Activated CD8-positive, alpha-beta memory T cell treated with anti-CD3 and anti-CD28 coated beads for 4 hours (primary cell): Measurements from ENCODE around the gene ITSN1.
"Not testable (repeated sequence)": the region's sequence is repeated elsewhere in the genome, so short reads cannot be mapped to it uniquely, and the experiment has no call there.

Experiments
- DNase-seq, 2 donors: peaks; one replicate each; pipeline ENCODE4 v3.0.0-alpha.2; 2020; ENCODE audit warnings: low read depth in 2 of 2

Gene ITSN1

DNA sequence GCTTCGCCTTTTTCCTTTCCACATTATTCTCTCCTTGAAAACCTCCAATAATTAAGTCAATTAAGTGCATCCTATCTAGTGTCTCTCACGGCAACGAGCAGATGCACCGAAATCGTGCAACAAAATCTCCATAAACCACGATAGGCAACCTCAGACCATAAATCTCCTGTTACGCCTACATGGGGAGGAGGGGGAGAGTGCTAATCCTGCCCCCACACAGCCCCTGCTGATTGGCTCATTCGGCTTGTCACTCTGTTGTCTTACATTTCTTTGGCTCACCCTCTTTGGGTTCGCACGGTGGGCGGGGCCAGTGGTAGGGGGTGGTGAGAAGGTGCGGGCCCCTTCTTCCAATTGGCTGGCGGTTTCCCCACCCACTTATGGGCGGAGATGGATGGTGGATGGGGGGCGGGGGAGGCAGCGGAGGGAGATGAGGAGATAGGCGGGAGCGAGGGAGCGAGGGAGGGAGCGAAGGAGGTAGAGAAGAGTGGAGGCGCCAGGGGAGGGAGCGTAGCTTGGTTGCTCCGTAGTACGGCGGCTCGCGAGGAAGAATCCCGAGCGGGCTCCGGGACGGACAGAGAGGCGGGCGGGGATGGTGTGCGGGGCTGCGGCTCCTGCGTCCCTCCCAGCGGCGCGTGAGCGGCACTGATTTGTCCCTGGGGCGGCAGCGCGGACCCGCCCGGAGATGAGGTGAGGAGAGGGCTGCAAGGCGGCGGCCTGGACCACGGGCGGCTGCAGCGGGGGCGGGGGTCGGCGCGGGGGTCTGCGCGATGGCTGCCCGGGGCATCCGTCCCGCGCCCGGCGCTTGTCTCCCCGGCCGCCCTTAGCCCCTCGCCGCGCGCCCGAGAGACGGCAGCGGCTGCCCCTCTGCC is at the start of gene ITSN1:
ITSN1 (plus strand) TSS at position 475 of the 869 bp plus-strand sequence. CDS start 76,328 bp downstream, outside the sequence.
- DNase-seq, result peak; percentile 99 to 100

DNA sequence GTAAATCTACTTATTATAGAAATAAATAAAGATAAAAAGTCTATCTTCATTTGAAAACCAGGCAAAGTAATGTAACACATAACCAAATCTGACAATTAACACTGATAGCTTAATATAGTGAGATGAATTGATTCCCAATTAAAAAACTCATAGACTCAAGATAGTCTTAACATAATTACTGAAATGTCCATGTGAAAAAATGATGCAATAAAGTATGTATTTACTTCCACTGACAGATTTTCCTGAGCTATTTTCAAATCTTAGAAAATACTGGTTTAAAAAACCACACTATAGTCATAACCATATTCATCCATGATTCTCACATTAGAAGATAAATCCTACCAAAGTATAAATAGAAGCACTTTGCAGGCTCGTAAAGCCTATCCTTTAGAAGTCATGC is 44.2 kb upstream of the ITSN1 start:
- DNase-seq, result no peak

DNA sequence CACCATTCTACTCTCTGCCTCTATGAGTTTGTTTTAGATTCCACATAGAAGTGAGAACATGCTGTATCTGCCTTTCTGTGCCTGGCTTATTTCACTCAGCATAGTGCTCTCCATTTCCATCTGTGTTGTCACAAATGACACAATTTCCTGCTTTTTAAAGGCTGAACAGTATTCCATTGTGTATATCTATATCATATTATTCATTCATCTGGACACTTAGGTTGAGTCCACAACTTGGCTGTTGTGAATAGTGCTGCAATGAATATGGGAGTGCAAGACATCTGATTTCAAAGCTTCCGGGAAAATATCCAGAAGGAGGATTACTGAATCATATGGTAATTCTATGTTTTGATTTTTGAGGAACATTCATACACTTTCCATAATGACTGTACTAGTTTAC is 33.7 kb upstream of the ITSN1 start:
- DNase-seq, result no peak

DNA sequence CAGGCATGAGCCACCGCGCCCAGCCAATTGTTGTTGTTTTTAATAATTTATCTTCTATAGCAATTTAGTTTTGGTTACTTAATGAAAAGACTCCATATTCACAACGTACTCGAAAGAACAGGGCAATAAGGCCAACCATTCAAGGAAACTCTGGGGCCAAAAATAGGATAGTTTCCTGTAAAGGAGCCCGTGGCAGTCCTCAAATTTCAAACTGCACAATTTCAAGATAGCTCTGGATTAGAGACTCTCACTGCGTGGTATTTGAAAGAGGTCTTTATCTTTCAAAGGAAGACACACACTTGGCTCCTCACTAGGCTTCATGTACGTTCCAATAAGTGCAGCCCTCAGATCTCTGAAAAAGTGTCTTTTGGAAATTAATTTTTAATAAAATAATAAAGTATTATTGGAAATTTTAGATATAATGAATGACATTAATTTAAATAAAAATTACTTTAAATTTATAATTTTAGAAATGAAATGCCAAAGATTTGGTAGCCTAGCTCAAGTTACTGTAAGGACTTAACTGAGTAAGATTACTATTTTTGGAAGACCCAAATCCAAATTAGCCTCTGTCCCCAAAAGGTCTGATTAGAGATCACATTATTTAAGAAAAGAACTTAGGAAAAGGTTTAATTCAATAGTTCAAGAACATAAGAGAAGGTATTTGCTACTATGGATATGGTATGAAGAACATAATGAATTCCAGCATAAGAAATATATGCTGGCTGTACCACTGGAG is 31.1 kb upstream of the ITSN1 start:
- DNase-seq, result no peak

DNA sequence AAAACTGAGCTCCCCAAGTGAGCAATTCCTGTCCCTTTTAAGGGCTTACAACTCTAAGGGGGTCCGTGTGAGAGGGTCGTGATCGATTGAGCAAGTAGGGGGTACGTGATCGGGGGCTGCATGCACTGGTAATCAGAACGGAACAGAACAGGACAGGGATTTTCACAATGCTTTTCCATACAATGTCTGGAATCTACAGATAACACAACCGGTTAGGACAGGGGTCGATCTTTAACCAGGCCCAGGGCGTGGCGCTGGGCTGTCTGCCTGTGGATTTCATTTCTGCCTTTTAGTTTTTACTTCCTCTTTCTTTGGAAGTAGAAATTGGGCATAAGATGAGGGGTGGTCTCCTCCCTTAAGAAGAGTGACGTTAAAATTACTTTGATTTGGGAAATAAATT is 24.7 kb upstream of the ITSN1 start:
- DNase-seq, result not testable (repeated sequence)

DNA sequence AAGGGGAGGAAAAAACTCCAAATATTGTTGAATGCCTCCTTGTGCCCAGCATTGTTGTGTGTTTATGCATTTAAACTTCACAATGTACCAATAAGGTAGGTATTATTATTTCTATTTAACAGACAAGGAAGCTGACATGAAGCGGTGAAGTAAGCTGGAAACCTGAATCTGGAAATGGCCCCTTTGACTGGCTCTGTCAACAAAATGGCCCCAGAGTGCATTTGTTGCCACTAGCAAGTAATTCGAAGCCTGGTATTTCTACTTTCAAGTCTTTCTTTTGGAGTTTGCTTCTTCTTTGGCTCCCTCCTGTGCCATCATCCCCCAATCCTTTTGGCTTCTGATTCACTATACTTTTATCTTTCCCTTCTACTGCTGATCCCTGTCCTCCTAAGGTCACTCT is 23.9 kb upstream of the ITSN1 start:
- no peak for DNase-seq

DNA sequence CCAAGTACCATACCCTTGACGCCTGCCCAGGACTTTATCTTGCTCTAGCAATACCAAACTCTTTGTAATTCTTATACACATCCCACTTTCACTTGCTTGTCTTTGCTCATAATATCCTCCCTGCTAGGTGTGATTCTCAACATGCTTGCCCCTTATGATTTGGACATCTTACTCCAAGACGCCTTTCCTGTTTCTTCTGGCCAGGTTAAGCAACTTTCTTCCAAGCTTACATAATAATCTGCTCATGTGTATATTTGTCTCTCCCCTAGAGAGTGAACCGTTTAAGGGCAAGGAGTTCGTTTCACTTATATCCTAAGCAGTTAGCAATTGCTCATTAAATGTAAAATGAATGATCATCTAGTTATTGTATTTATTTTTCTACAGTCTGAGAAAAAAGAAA is 22.6 kb upstream of the ITSN1 start:
- DNase-seq, result no peak

DNA sequence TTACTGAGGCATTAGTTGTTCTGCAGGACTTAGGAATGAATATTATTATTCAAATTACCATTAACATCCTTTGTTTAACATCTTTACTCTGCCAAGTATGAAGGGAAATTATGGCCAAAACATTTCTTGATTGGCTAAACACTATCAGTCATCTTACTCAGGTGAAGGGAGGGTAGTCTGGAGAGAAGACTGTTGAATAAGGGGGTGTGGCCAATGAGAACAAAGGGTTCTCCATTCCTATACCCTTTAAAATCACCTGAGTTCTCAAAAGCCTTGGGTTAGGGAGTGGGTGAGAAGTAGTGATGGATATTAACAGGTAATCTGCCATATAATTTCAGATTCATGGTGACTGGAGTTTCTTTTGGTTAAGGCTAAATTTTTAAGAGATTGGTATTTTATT is 20.0 kb upstream of the ITSN1 start:
- no peak for DNase-seq

DNA sequence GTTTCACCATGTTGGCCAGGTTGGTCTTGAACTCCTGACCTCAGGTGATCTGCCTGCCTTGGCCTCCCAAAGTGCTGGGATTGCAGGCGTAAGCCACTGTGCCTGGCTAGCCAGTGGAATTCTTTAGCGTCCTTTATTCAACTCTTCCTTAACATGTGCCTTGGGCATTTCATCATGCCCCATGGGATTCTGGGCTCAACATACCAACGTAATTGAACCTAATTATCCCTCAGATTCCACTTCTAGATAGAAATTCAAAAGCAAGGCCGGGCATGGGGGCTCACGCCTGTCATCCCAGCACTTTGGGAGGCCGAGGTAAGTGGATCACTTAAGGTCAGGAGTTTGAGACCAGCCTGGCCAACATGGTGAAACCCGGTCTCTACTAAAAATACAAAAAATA is 16.1 kb upstream of the ITSN1 start:
- DNase-seq, result not testable (repeated sequence)

DNA sequence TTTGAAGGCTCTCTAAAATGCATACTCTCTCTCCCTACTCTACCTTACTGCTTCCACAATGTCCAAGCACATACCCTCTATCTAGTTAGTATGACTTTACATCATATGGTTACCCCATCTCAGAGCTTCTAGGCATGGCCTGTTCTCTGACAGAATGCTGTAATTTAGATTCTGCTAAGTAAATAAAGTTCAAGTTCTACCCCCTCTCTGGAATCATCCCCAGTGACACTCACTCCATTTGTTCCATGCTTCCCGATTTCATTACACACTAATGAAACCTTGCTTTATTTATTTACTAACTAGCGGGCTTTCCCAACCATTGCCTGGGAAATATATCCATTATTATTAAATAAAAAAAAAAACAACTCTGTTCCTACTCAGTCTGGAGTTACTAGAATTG is 8.0 kb upstream of the ITSN1 start:
- no peak for DNase-seq

DNA sequence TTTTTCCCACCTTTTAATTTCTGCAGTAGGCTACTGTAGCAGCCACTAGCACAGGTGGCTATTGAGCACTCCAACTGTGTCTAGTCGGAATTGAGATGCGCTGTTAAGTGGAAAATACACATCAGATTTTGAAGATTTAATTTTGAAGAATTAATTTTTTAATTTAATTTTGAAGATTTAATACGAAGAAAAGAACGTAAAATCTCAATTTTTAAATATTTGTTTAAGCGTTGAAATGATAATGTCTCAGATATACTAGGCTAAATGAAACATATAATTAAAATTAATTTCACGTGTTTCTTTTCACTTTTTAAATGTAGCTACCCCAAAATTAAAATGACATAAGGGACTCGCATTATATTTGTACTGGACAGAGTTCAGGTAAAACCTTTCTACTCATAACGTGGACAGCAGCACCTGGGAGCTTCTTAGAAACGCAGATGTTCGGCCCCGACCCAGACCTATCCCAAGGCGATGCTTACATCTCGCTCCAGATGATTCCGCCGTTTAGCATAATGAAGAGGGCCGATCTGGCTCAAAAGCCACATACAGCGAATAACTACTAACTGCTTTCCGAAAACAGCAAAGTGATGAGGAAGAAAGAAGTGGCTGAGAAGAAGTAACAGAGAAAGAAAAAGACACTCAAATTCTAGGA is 1.5 kb upstream of the ITSN1 start:
- DNase-seq, result no peak

DNA sequence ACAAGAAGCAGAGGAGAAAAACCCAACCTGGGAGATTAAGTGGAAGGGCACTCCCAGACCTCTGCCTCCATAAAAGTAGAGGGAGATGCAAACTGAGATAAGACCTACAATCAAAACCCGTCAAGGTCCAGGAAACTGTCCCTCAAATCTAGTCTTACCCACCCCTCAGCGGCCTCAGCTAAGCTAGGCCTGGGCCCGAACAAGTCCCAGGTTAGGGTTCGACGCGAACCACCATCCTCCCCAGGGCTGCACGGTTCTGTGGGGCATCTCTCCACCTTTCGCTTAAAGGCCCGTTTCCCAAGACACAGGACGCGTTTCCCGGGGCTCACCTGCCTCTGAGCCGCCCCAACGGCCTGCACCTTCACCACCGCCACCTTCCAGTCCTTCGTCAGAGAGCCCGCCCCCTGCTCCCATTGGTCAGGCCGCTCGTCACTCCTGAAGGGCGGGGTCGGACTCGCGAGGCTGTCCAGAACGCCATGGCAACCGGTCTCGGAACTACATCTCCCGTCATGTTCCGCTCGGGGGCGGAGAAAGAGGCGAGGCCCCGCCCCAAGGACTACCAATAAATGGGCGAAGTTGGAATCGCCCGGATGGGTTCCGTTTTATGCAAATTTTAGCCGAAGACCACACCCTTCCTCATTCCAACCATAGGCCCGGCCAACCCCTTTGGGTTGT is 812 bp upstream of the ITSN1 start, which contains the start of gene CRYZL1:
CRYZL1 (minus strand) TSS at position 390 of the 675 bp plus-strand sequence. CDS start 10,190 bp downstream, outside the sequence.
- peak; percentile 100 for DNase-seq

DNA sequence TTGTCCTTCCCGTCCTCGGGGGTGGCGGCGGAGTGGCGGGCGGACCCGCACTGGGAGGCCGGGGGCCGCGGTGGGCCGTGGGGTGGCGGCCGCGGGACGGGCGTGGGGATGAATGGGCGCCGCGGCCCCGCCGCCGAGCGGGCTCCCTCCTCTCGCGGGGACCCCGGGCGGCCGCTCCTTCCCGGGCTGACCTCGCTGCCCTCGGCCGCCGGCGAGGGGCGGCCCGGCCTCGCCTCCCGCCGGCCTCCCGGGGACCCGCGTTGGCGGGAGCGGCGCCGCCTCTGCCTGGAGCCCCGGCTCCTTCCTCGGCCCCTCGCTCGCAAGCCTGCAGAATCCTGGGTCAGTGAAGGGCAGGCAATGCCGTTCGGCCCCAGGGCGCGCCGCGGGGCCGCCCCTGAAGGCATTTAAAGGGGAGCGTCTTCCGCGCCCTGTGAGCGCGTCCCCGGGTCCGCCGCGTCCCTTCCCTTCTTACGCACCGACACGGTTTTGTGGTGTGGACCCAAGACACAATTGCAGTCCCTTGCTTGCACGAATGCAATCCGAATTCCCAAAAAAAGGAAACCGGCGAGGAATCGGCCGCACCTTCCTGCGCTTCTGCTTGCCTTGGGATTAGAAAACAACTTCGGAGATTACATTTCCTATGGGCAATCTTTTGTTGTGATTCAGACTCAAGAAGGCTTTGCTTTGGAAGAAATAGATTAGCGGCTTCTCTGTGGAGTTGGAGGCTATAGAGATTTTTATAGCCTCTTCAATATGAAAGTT is 776 bp downstream of the ITSN1 start:
- no peak for DNase-seq

DNA sequence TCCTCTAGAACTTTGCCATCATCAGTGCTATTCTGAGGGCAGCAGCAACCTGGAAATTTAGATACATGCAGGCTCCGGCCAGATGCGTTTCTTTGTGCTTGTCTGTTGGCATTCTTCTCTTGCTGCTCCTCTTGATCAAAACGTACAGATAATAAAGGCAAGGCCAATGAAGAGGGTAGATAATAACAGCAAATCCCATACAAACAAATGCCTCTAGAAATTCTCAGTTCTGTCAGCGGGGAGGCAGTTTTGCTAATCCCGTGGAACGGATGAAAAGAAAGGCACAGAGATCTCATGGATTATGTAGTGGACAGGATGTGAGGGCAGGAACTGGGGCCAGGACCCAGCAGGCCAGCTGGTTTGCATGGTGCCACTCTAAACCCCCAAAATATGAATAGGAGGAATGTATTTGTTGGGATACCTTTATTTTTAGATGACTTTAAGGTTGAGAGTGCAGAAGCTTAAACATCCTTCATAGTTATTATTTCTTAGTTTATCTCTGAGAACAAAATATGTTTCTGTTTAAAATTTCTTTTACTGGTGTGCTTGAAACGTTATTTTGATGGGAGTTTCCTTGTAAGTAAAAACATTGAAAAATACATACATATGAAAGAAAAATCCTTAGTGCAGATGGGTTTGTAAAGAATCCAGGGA is 1.5 kb downstream of the ITSN1 start:
- no peak for DNase-seq

DNA sequence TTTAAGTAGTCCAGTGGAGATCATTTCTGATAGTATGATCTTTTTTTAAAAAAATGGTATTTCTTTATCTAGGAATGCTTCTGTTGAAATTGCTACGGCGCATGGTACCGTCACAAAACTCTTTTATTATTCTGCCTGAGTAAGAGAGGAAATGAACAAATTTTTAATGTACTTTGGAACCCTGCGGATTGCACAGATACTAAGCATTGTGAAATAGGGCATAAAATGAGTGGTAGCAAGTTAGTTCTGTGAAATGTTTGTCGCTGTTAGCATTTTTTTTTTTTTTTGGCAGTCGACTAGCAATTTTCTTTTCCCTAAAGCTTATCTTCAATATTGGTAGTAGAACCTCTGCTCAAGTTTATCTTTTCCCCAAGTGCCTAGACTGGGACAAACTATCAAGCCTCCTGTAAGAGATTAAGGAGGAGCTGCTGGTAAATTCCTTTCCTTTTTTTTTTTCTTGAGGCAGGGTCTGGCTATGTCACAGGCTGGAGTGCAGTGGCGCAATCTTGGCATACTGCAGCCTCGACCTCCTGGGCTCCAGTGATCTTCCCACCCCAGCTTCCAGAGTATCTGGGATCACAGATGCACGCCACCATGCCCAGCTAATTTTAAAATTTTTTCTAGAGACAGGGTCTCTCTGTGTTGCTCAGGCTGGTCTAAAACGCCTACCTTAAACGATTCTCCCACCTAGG is 2.2 kb downstream of the ITSN1 start:
- DNase-seq, result no peak

DNA sequence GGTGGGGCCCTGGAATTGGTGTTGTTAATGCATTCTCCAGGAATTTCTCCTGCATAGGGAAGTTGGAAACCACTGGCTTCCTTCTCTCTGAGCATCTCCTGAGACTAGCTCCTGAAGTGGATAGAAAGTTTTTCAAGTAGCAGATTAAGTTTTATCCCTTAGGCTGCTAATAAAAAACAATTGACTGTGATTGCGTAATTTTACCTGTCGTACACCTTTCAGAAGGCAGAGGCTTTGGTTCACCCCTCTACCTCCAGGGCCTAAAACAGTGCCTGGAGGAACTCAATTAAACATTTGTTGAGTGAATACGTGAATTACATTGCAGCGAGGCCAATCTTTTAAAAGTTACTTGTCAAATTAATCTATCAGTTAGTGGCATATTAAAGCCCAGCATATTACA is 3.4 kb downstream of the ITSN1 start:
- no peak for DNase-seq

DNA sequence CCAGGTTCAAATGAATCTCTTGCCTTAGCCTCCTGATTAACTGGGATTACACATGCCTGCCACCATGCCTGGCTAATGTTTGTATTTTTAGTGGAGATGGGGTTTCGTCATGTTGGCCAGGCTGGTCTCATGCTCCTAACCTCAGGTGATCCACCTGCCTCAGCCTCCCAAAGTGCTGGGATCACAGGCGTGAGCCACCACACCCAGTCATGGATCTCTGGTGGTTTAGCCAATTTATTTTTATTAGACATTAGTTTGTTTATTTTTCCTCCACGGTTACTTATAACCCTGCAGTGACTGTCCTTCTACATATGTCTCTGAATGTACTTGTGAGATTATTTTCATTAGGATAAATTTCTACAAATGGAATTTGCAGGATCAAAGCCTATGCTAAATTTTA is 5.3 kb downstream of the ITSN1 start:
- DNase-seq, result no peak

DNA sequence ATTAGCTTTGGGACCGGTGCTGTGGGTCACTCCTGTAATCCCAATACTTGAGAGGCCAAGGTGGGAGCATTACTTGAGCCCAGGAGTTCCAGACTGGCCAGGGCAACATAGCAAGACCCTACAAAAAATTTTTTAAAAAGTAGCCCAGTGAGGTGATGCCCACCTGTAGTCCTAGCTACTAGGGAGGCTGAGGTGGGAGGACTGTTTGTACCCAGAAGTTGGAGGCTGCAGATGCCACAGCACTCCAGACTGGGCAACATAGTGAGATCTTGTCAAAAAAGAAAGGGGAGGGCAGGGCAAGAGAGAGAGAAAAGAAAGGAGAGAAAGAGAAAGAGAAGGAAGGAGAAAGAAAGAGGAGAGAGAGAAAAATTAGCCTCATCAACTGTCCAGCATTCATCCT is 6.3 kb downstream of the ITSN1 start:
- no peak for DNase-seq

DNA sequence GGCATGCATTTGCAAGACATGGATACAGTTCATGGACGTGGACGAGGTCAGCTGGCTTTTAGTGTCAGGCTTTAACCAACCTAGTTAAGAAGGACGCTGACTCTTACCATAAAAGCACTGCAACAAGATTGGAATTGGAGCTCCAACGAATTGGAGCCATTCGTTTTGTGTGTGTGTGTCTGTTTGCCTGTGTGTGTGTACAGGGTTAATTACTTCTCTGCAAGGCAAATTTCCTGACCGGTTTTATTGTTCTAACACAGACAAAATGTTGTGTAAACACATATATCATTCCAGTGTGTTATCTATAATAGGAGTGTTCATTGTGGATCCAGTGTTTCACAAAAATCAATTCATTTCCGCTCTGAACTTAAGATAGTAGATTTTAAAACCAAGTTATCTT is 7.9 kb downstream of the ITSN1 start:
- DNase-seq, result no peak

DNA sequence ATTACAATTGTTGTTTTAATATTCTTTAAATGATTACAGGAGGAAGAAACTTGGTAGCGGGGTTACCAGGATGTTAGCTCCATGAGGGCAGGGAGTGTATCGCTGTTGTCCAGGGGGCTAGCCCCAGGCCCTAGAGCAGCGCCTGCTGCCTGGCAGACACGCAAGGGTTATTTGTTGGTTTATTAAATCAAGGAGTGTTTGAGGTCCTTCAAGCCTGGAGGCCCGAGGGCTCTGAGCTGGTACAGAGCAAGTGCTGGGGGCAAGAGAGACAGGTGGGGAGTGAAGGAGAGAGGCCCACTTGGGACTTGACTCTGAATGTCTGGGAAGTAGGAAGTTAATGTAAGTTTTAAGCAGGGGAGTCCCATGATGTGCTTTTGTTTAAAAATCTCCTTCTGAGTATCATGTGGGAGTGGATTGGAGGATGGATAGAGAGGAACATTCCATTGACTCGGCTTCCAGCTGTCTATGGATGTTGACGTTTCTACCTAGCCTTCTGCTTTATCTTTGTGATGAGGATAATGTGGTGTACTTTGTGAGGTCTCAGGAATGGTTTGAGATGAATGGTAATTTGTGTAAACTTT is 8.7 kb downstream of the ITSN1 start:
- DNase-seq, result no peak
